Breast epithelium (tissue), 3 donors: ENCODE data around the gene ZNF48.

Experiments used
- CTCF ChIP-seq, 3 donors: fragments of 450-650 bp; IDR thresholded peaks; one replicate each; pipeline ENCODE4 v1.5.1; 2016 to 2017; ENCODE audit warnings: antibody characterized with exemption in 3 of 3, mild to moderate bottlenecking in 3 of 3, moderate library complexity in 3 of 3
- POLR2A ChIP-seq: fragments of 450-650 bp; IDR thresholded peaks from one replicate; pipeline ENCODE4 v1.6.1; 2016; ENCODE audit warnings: antibody characterized with exemption, mild to moderate bottlenecking, moderate library complexity
- POLR2AphosphoS5 ChIP-seq, 3 donors: sonication (generic); formaldehyde crosslinking; IDR thresholded peaks; one replicate each; pipeline ENCODE4 v1.6.1; 2017; ENCODE audit warnings: antibody characterized with exemption in 3 of 3

- no peak for TF ChIP-seq POLR2AphosphoS5 (IDR thresholded peaks at IDR 0.05)
- no peak for TF ChIP-seq CTCF (IDR thresholded peaks at IDR 0.05)
- no peak for TF ChIP-seq POLR2A
Measured at GRCh38 chr16:30368792-30369090, 26.5 kb upstream of the ZNF48 start.
